B cell (primary cell): Measurements from ENCODE around the gene ASTN2. TPM values are rescaled to one million over a fixed set of nuclear protein-coding genes. Genes with fewer than 3 reads are reported as not detected.

Experiments
- ATAC-seq: fragments of 200-7000 bp; cut with Tn5 transposase; one replicate; pipeline ENCODE4 v1.10.0; 2021; ENCODE audit warnings: low read depth, mild to moderate bottlenecking, moderate number of reproducible peaks, moderate library complexity
- CTCF ChIA-PET: fragments of 350-600 bp; sonication (Branson Sonifier 250); formaldehyde crosslinking; loops from one replicate; lab custom pipeline; 2021; ENCODE audit warnings: antibody characterized with exemption, inconsistent platforms; lab: Charles Lee
- POLR2A ChIA-PET: fragments of 350-600 bp; sonication (Branson Sonifier 250); formaldehyde crosslinking; loops from one replicate; lab custom pipeline; 2021; ENCODE audit warnings: antibody characterized with exemption; lab: Charles Lee
- DNase-seq: peaks from one replicate; pipeline ENCODE4 v3.0.0; 2013
- H2AFZ ChIP-seq: 2 replicates; pipeline ENCODE4 v1.6.1; 2012; ENCODE audit warnings: mild to moderate bottlenecking, low read depth, low read length; ENCODE audit not compliant: insufficient read depth, poor library complexity, severe bottlenecking
- H3K27ac ChIP-seq, 2 donors: 1 replicate in 1 of 2; 2 replicates in 1 of 2; pipeline ENCODE4 v1.5.1; 2012 to 2013; ENCODE audit warnings: low read length in 2 of 2, mild to moderate bottlenecking in 2 of 2, moderate library complexity in 1 of 2
- H3K27me3 ChIP-seq, 4 experiments: fragments of 200-600 bp in 1 of 4; sonication (generic) in 1 of 4; replicated peaks in 1 of 4; 1 replicate in 2 of 4; 2 replicates in 2 of 4; pipeline versions ENCODE4 v1.6.1 to v1.7.0; 2013 to 2016; ENCODE audit warnings: low read length in 3 of 4, mild to moderate bottlenecking in 2 of 4, mixed read lengths in 1 of 4, moderate library complexity in 1 of 4; ENCODE audit not compliant: insufficient read depth in 4 of 4, control insufficient read depth in 3 of 4; ENCODE audit errors: control extremely low read depth in 1 of 4
- H3K36me3 ChIP-seq, 2 experiments: replicated peaks in 1 of 2; 1 replicate in 1 of 2; 2 replicates in 1 of 2; pipeline versions ENCODE4 v1.6.1 to v1.7.1; 2013; ENCODE audit warnings: low read length in 1 of 2; ENCODE audit not compliant: insufficient read depth in 2 of 2, control insufficient read depth in 1 of 2; ENCODE audit errors: control extremely low read depth in 1 of 2, extremely low read depth in 1 of 2
- H3K4me1 ChIP-seq, 2 donors: fragments of 200-600 bp in 1 of 2; sonication (generic) in 1 of 2; 1 replicate in 1 of 2; 2 replicates in 1 of 2; pipeline versions ENCODE4 v1.5.1 to v1.6.1; 2013 to 2017; ENCODE audit warnings: low read length in 2 of 2; ENCODE audit not compliant: control insufficient read depth in 2 of 2, insufficient read depth in 2 of 2
- H3K4me2 ChIP-seq: replicated peaks from 2 replicates; pipeline ENCODE3; 2012; ENCODE audit warnings: mild to moderate bottlenecking, low read depth, low read length; ENCODE audit not compliant: poor library complexity, severe bottlenecking
- H3K4me3 ChIP-seq, 5 experiments: fragments of 200-600 bp in 1 of 5; sonication (generic) in 1 of 5; 1 replicate in 3 of 5; 2 replicates in 2 of 5; pipeline versions ENCODE4 v1.5.1 to v1.7.0; 2011 to 2016; ENCODE audit warnings: low read length in 4 of 5, mild to moderate bottlenecking in 4 of 5, low read depth in 2 of 5, control low read depth in 1 of 5, moderate library complexity in 1 of 5; ENCODE audit not compliant: insufficient read depth in 1 of 5; ENCODE audit errors: control extremely low read depth in 1 of 5, extremely low read depth in 1 of 5
- H3K79me2 ChIP-seq: fragments of 200-600 bp; sonication (generic); one replicate; pipeline ENCODE4 v1.6.0; 2016; ENCODE audit warnings: low read length; ENCODE audit not compliant: control insufficient read depth, insufficient read depth
- H3K9ac ChIP-seq: fragments of 200-600 bp; sonication (generic); 2 replicates; pipeline ENCODE4 v1.6.1; 2017; ENCODE audit warnings: mild to moderate bottlenecking, low read length, moderate library complexity
- H3K9me3 ChIP-seq, 3 donors: one replicate each; pipeline versions ENCODE4 v1.6.1 to v1.7.1; 2013; ENCODE audit warnings: low read length in 2 of 3; ENCODE audit not compliant: control insufficient read depth in 2 of 3, insufficient read depth in 1 of 3; ENCODE audit errors: control extremely low read depth in 1 of 3
- H4K20me1 ChIP-seq: 2 replicates; pipeline ENCODE4 v1.6.0; 2012; ENCODE audit warnings: mild to moderate bottlenecking, low read length; ENCODE audit not compliant: insufficient read depth, control insufficient read depth, poor library complexity, severe bottlenecking
- H3K27ac Mint-ChIP-seq: one replicate; pipeline ENCODE4 v1.8.0; 2021; ENCODE audit warnings: mixed read lengths
- H3K27me3 Mint-ChIP-seq: one replicate; pipeline ENCODE4 v1.8.0; 2021; ENCODE audit warnings: mixed read lengths
- H3K4me1 Mint-ChIP-seq: one replicate; pipeline ENCODE4 v1.8.0; 2021; ENCODE audit warnings: mixed read lengths
- H3K4me3 Mint-ChIP-seq: one replicate; pipeline ENCODE4 v1.8.0; 2021; ENCODE audit warnings: mixed read lengths
- H3K9me3 Mint-ChIP-seq: one replicate; pipeline ENCODE4 v1.8.0; 2022; ENCODE audit warnings: mixed read lengths; ENCODE audit not compliant: insufficient read depth
- CTCF ChIP-seq: fragments of 200-600 bp; IDR thresholded peaks from one replicate; pipeline ENCODE4 v1.8.0; 2022; ENCODE audit warnings: antibody characterized with exemption, mild to moderate bottlenecking
- EZH2 ChIP-seq: IDR thresholded peaks from 2 replicates; pipeline ENCODE4 v1.6.1; 2012; ENCODE audit warnings: borderline replicate concordance, low read depth, mild to moderate bottlenecking, moderate library complexity, low read length; ENCODE audit not compliant: insufficient read depth, poor library complexity, severe bottlenecking
- WGBS: methylation state at CpG from one replicate; pipeline ENCODE4 v1.1.5; 2013; ENCODE audit warnings: missing lambda C conversion rate; ENCODE audit not compliant: insufficient coverage; 5-methylcytosine and 5-hydroxymethylcytosine counted together
- intact Hi-C: fragments of 100-400 bp; cut with micrococcal nuclease; formaldehyde crosslinking; loops from one replicate; pipeline ENCODE4 v1.10.0; 2022
- polyA plus RNA-seq: library from polyadenylated mRNA; depleted of rRNA; stranded (reverse); fragments of >200 nt; gene quantifications from 2 replicates; pipeline ENCODE4 v1.2.3, GENCODE V29; 2012
- total RNA-seq, 2 donors: library from RNA; stranded (reverse); fragments of 120-200 nt in 1 of 2; gene quantifications; 1 replicate in 1 of 2; 2 replicates in 1 of 2; pipeline versions ENCODE4 v1.2.3 to v1.2.4, GENCODE V29; 2013 to 2022

Gene ASTN2
- total and polyA plus RNA-seq, 2 donors (not counting 1 experiment from before 2014, with no cell fraction given), result 1.2 to 3.6 TPM

- Histone ChIP-seq H3K36me3 (no peaks in the 10 kb centered on the region), H3K27me3 (no peaks in the 10 kb centered on the region), H3K9me3 (no peaks in the 10 kb centered on the region), H3K79me2 (no peaks in the 10 kb centered on the region), H3K4me3 (no peak overlapping the region), H2AFZ (no peak overlapping the region), H3K4me2 (no peak overlapping the region), H3K27ac (no peak overlapping the region), H3K4me1 (no peaks in the 10 kb centered on the region), H4K20me1 (no peaks in the 10 kb centered on the region), H3K9ac (no peak overlapping the region)
- WGBS, result 33% methylated on average over 2 of the region's 3 CpGs
- POLR2A ChIA-PET, result no interaction called here
- DNase-seq (no peak), ATAC-seq (no peak)
- Mint-ChIP-seq H3K4me1 (no peaks in the 10 kb centered on the region), H3K27ac (no peak overlapping the region), H3K9me3 (no peaks in the 10 kb centered on the region), H3K27me3 (no peaks in the 10 kb centered on the region), H3K4me3 (no peak overlapping the region)
- CTCF ChIA-PET, result no interaction called here
- TF ChIP-seq EZH2 (no peak), CTCF (no peak)
- intact Hi-C loops, result no loop called here
Measured at GRCh38 chr9:116550696-116551436, 864.0 kb downstream of the ASTN2 start.

DNA sequence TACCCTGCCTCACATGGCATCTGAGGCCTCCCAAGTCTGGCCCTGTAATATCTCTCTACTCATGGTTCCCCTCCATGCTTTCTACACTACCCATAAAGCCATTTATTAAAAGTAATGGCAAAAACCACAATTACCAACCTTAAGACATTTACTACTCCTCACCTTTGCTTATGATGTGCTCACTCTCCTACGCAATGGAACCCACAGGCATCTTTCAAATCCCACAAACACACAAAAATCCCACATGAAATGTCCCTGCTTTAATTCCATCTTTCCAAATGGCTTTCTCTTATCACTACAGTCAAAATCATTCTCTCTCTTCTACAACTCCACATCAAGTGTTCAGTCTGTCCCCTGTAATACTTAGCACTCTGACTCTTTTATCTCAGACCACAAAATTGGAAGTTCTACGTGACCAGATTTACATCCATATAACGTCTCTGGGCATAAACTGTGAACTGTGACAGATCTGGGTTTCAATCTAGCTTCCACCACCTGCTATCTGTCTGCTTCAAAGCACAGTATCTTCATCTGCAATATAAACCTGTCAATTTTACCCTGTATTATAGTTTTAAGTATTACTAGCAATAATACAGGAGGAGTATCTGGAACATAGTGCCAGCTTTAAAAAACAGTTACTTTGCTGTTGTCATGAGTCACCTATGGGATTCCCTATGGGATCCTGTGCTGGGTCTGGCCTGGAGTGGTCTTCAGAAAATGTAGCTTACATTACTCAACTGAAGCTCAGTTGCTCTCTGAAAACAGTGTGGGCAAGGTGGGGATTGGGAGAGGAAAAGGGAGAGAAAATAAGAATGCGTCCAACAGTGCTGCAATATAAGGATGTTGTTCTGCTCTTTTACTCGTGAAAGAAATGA, 864.8 kb downstream of the ASTN2 start:
- WGBS, result 33% methylated on average over 3 of the region's 5 CpGs
- ATAC-seq (no peak), DNase-seq (no peak)
- H3K36me3 ChIP-seq, result no peaks in the 10 kb centered on the region
- H2AFZ ChIP-seq, result no peak overlapping the region
- Mint-ChIP-seq H3K27me3 (no peaks in the 10 kb centered on the region), H3K4me1 (no peaks in the 10 kb centered on the region), H3K4me3 (no peak overlapping the region), H3K9me3 (no peaks in the 10 kb centered on the region), H3K27ac (no peak overlapping the region)
- intact Hi-C loops, result no loop called here
- no peak overlapping the region for H3K4me2 ChIP-seq
- H3K9me3 ChIP-seq, result no peaks in the 10 kb centered on the region
- H3K4me1 ChIP-seq, result no peaks in the 10 kb centered on the region
- H3K4me3 ChIP-seq, result no peak overlapping the region
- TF ChIP-seq CTCF (no peak), EZH2 (no peak)
- no peak overlapping the region for H3K27ac ChIP-seq
- no peak overlapping the region for H3K9ac ChIP-seq
- ChIA-PET POLR2A (no interaction called here), CTCF (no interaction called here)
- no peaks in the 10 kb centered on the region for H3K79me2 ChIP-seq
- no peaks in the 10 kb centered on the region for H3K27me3 ChIP-seq
- H4K20me1 ChIP-seq, result no peaks in the 10 kb centered on the region
